Kasumi-1 (cell line): ENCODE measurements around the gene TGM2.
A peak's percentile ranks its signal among the peaks of the same experiment; 100 is the strongest.

Source experiments
- DNase-seq, 2 experiments: peaks; one replicate each; lab custom pipeline; 2025; lab: John Stamatoyannopoulos, UW

Gene TGM2

GRCh38 chr20:38161412-38161774 is 3.7 kb downstream of the TGM2 start:
- no peak for DNase-seq

- no peak for DNase-seq
These were observed 4.9 kb downstream of the TGM2 start for GRCh38 chr20:38159957-38160756.

DNA sequence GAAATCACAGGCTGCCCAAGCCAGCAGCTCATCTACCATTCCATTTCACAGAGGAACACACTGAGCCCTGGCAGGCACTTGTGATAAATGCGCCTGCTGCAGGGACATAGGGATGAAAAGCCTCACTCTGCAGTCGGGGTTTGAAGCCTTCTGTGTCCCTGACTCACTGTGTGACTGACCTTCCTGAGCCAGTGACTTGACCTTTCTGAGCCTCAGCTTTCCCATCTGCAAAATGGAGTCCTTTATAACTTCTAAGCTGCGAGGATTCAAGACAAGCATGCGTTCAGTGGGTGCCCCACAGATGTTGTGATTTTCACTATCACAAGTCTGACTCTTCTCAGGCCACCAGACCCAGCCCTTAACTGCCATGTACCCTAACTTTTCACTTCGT is 5.5 kb downstream of the TGM2 start:
- no peak for DNase-seq

DNA sequence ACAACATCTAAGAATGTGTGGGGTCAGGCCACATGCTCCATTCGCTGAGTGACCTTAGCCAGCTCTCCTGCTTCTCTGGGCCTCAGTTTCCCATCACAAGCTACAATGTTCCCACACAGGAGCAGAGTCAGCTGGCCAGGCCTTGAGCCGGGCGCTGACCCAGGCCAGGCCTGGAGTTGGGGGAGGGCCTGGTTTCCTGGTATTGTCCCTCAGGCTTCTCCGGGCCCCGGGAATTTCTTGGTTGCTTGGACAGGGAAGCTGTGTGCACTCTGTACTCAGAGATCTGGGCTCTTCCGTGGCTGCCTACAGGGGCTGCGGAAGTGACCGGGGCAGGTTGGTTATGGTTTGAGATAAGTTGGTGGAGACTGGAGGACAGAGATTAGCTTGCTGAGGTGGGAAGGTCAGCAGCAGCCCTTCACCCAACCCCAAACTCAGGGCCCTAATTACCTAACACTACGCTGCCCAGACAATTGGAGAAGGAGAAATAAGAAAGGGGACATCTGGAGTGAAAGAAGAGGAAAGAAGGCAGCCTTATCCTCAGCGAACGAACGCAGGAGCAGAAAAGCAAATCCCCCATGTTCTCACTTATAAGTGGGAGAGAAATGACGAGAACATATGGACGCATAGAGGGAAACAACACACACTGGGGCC is 6.2 kb downstream of the TGM2 start:
- DNase-seq = no peak

DNA sequence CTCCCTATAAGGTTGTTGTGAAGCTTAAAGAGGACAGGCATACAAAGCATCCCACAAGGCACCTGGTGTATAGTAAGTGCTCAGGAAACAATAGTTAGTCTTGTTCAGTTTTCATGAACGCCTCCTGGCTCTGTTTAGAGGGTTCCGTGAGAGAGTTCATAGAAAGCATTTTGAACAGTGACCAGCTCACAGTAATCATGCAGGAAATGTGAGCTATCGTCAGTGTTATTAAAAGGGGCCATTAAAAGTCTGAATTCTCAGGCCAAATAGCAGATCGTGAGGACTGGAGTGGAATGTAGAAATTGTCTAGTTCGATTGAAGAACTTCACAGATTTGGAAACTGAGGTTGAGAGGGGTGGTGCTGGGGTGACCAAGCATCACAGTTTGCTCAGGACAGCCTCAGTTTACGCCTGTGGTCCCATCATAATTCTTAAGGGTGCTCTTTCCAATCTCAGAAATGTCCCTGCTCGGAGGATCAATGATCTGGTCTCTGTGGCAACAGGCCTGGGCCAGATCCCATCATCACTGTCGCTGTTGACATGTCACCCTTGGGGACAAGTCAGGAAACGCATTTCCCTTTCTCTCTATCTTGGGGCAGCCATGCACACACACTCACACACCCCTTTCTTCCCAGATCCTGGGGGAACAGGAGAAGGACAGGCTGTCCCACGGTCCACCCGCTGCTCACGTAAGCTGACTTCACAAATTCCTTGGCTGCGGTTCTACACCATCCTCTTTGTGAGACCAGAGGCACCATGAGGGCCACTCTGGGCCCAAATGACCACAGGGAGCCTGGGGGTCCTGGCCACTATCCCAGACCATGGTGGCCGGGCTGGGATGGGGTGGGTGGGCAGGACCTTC is 7.2 kb downstream of the TGM2 start:
- no peak for DNase-seq

DNA sequence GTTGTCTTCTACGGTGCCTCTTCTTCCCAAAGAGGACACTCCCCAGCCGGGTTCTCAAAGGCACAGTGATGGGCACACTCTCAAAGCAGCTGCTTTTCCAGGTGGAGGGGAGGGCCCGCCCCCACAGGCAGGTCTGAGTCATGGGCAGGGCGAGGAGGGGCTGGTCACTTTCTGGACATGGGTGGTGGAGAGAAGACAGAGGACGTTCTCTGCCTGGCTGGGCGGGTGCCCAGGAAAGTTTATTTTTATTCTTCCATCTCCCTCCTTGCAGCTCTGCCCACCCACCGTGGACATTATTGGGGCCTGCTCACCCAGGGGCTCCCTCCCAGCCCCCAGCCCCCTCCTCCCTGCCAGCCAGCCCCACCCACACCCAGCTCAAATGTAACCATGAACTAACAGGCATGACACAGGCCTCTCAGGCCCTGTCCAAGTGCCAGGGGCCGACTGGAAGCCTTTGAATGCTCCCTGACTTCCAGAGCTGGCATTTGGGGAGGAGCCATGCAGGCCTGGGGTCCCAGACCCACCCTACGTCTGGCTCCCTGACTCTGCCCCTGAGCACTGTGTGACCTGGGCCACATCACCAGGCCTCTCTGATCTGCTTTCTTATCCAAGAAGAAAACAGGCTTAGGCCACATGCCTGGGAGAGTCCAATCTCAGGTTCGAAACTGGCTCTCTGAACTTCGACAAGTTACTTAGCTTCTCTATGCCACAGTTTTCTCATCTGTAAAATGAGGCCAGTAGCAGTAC is 8.0 kb downstream of the TGM2 start:
- no peak for DNase-seq

GRCh38 chr20:38156280-38156679 is 8.8 kb downstream of the TGM2 start:
- no peak for DNase-seq

GRCh38 chr20:38155811-38156210 is 9.3 kb downstream of the TGM2 start:
- DNase-seq = no peak

- DNase-seq = no peak
These were observed 11.7 kb downstream of the TGM2 start for GRCh38 chr20:38153401-38153800.

DNA sequence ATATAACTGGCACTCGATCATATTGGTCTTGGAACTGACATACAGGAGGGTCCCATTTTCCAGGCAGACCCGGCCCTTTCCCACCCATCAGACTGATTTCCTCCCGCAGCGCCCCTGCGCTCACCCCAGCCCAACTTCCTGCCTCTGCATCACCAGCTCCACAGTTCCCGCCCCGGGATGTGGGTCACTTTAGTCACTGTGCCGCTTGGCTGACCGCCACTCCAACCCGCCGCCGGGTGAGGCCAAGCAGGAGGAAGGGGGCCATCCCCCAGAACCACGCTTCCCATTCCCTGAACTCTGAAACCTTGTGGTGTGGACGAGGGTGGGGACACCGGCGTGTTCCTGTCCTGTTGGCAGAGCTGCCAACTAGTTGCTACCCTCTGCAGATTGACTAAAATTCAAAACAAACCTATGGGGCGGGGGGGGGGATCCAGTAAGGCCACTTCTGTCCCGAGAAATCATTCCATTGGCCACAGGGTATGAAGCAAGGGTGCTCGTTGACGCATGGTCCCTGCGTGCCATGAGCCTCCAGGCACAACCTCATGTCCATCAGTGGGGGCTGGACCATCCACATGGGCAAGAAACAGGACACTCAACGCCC is 12.3 kb downstream of the TGM2 start:
- DNase-seq = peak in 1 of 2 experiments; percentile 20

DNA sequence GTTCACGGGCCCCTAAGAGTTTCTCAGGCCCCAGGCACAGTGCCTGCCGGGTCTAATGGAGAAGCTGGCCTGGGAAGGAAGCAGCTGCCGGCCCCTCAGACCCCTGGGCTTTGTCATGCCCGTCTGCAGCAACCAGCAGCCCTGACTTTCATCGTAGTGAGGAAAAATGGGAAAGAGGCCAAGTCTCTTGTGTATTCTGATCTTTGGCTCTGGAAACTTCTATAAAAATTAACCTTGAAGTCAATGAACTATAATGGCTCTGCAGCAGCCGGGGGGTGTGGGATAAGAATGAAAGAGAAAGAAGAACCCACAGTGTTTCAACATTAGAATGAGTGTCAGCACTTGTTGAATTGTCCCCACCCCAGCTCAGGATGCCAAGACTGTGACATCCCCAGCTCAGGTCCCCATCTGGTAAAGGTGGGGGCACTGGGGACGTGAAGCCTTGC is 12.9 kb downstream of the TGM2 start:
- DNase-seq = no peak

DNA sequence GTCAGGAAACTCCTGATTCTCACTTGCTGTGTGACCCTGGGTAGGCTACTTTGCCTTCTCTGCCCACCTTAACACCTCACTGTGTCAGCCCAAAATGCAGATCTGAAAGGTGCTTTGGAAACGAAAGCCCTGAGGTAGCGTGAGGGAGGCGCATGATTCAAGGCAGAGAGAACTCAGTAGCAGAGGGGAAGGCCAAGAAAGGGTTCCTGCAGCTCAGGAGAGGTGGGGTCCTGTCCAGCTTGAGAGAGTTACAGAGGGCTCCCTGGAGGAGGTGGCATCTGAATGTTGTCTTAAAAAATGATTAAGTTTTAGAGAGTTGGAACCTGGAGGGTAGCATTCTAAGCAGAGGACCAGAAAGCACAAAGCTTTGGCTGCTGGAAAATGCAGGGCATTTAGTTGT is 13.6 kb downstream of the TGM2 start:
- DNase-seq = no peak

DNA sequence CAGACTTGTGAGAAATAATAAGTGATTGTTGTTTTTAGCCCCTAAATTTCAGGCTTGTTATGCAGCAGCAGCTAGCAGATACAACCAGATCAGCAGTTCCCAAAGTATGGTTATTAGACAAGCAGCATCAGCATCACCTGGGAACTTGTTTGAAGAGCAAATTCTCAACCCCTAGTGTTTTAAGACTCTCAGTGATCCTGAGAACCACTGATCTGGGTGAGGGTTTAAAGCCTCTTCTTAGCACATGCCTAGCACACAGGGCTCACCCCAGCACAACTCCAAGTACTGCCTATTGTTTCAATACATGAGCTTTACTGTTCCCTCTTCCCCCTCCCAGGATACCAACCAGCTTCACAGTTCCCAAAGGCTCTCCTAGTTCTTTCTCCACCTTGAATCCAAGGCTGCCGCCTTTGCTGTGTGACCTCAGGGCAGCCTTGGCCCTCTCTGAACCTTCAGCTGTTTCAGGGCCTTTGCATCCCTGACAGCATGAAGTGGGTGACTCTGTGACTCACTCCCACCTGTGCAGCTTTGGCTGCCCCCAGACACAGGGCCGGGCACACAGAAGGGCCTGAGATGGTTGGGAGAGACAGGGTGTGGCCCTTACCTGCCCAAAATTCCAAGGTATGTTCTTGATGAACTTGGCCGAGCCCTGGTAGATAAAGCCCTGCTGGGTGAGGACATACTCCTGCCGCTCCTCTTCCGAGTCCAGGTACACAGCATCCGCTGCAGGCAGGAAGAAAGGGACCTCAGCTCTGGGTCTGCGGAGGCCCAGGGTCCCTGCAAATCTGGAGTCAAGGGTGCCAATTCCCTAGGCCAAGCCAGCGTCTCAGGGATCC is 14.5 kb downstream of the TGM2 start:
- no peak for DNase-seq

- DNase-seq = no peak
These were observed 16.6 kb downstream of the TGM2 start for GRCh38 chr20:38148328-38149102.

- no peak for DNase-seq
These were observed 17.3 kb downstream of the TGM2 start for GRCh38 chr20:38147751-38148150.

DNA sequence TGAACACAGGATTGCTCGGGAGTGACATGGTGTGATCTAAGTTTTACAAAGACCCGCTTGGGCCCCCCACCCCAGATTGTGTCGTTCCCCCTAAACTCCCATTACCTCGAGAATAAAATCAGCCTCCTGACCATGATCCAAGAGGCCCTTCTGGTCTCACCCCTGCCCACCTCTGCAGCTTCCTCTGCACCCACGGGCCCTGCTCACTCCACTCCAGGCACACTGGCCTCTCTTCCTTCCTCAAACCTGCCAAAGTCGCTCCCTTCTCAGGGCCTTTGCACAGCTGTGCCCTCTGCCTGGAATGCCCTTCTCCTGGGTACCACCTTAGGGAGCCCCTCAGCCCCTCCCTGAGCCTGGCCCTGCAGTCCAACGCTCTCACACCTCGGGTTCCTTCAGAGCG is 17.9 kb downstream of the TGM2 start:
- peak in 1 of 2 experiments; percentile 43 for DNase-seq

DNA sequence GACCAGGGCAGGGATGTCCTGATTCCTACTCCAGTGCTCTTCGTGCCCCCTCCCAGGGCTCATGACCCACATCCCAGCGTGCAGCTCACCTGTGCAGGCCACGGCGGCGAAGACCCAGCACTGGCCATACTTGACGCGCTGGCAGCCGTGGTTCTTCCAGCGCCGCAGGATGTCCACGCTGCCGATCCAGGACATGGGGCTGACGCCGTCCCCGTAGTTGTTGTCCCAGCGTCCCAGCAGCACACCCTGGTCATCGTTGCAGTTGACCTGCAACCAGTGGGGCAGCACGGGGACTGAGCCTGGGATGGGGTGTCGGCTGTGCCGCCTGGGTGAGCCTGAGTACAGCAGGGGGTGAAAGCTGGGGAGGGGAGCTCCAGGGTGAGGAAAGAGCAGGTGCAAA is 18.4 kb downstream of the TGM2 start:
- DNase-seq = no peak

DNA sequence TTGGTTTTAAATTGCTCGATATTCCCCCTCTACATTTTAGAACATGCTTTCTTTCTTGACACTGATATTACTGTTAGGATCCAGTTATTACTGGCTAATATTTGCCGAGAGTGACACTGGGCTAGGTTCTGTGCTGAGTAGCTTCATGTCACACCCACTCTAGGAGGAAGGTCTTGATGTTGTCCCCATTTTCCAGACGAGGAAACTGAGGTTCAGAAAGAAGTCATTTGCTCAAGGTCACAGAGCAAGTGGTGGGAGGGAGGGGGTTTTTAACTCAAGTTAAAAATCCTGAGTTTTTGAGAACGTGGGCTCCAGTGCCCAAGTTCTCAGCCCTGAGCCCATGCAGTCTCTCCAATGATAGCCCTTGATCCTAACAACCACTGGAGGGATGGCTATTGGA is 18.9 kb downstream of the TGM2 start:
- DNase-seq = no peak

DNA sequence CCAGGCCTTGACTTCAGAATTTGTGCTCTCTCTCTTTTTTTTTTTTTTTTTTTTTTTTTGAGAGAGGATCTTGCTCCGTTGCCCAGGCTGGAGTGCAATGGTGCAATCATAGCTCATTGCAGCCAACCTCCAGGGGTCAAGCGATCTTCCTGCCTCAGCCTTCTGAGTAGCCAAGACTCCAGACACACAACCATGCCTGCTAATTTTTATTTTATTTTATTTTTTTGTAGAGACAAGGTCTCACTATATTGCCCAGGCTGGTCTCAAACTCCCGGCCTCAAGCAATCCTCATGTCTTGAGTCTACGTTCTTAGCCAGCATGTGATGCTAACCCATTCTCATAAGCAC is 19.4 kb downstream of the TGM2 start:
- no peak for DNase-seq
